Hypothalamus (tissue), 51 donors: ENCODE results near the gene ADAMTS16.
A peak's percentile ranks its signal among the peaks of the same experiment; 100 is the strongest.

ENCODE experiments used
- DNase-seq, 51 donors: peaks; one replicate each; lab custom pipeline; 2025; lab: John Stamatoyannopoulos, UW

The ADAMTS16 gene

DNA sequence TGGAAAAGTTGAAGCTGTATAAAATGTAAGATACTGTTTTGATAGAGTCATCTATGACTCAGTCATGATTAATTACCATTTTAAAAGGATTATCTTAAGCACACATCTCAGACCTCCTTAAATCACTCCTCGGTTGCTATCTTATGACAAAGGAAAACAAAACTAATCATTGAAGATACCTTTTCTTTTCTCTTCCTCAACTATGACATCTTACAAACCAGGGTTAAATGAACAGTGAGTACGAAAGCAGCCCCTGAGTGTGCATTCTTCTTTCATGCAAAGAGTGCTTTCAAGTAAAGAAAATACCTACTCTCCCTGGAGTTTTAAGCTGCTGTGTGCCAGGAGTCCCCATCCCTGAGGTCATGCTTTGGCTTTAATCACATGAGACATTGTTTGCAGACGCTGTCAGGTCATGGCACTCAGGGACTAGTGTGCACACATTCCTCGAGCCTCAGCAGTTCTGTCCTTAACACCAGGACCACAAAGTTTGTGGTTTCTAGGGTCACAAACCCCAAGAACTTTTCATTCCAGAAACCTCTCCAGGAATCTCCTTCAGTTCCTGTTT is 195.7 kb downstream of the ADAMTS16 start:
- DNase-seq: no peak

GRCh38 chr5:5339257-5339656 is 199.1 kb downstream of the ADAMTS16 start:
- no peak for DNase-seq

- peak in 7 of 51 donors; percentile 5 to 67 (median 18) for DNase-seq
Measured at GRCh38 chr5:5340206-5340729, 200.1 kb downstream of the ADAMTS16 start.

DNA sequence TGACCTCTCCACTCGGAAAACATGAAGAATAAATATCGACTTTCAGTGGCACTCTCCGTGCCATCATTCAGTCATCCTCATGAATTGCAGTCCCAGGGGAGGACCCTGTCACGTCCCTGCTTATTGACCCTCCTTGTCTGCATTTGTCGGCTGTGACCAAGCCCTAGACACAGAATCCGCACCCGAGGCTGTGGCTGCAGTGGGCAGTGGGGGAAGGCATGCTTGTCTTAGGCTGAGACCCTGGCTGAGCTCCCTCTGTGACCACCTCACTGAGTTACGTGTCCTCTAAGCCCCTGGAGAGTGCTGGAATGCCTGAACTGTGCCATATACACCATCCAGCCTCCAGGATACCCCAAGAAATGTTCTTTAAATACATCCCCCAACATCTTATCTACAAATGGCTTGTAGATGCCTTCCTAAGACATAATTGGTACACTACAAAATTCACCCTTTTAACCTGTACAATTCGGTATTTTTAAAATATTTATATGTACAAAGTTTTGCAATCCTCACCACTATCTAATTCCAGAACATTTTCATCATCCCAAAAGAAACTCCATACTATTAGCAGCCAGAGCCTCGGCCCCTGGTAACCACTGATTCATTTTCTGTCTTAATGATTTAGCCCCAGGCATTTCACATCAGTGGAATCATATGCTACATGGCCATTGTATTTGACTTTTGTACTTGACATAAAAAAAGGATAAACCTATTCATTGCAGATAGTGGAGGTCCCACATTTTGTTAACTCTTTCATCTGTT is 201.6 kb downstream of the ADAMTS16 start:
- no peak for DNase-seq

DNA sequence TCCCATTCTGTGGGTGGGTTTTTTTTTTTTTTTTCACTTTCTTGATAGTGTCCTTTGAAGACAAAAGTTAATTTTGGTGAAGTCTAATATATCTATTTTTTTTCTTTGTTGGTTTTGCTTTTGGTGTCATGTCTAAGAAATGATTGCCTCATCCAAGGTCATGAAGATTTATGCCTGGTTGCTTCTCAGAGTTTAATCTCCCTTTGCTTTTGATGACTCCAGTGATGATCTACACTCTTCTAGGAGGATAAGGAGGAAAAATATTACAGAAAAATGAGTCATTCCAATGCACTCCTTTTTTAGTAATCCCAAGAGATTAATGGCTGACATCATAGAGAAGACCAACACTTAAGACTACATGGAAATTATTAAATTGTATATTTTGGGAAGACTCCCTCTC is 202.7 kb downstream of the ADAMTS16 start:
- DNase-seq: no peak

- no peak for DNase-seq
Measured at GRCh38 chr5:5343568-5343967, 203.4 kb downstream of the ADAMTS16 start.

GRCh38 chr5:5344051-5344571 is 204.0 kb downstream of the ADAMTS16 start:
- DNase-seq: no peak

- DNase-seq: no peak
Measured at GRCh38 chr5:5344606-5345005, 204.5 kb downstream of the ADAMTS16 start.

DNA sequence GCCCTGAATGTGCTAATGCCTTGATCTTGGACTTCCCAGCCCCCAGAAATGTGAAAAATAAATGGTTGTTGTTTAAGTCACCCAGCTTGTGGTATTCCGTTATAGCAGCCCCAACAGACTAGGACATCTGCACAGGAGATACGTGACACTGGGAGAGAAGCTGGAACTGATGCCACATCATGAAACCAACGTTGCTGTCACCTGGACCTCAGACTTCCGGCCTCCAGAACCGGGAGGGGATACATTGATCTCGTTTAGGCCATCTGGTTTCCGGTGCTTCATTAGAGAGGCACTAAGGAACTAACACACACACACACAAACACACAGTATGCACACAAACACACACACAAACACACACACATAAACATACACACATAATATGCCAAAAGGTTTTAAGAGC is 207.3 kb downstream of the ADAMTS16 start:
- DNase-seq: no peak

GRCh38 chr5:5348135-5348534 is 208.0 kb downstream of the ADAMTS16 start:
- DNase-seq: no peak

GRCh38 chr5:5348576-5348975 is 208.4 kb downstream of the ADAMTS16 start:
- no peak for DNase-seq

DNA sequence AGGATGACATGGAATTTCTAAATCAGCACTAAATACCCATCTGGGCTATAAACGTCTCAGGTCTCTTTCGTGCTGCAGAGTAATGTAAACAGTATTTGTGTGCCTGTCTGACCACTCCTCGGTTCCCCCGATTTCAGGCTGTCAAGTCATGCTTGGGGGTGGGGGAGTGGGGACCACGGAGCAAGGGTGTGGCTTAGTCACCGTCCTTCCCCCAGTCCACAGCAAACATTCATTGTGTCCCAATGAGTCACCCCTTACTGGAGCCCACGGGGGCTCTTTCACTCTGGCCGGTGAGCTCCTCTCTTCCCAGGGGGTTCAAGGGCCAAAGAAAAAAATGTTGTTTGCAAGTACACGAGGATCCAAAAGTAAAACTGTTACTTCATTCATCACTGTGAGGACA is 210.0 kb downstream of the ADAMTS16 start:
- DNase-seq: no peak

- no peak for DNase-seq
Measured at GRCh38 chr5:5351288-5351979, 211.3 kb downstream of the ADAMTS16 start.

- no peak for DNase-seq
Measured at GRCh38 chr5:5352675-5353074, 212.5 kb downstream of the ADAMTS16 start.

GRCh38 chr5:5353681-5354080 is 213.6 kb downstream of the ADAMTS16 start:
- no peak for DNase-seq

- DNase-seq: no peak
Measured at GRCh38 chr5:5356765-5357164, 216.6 kb downstream of the ADAMTS16 start.

GRCh38 chr5:5359618-5360017 is 219.5 kb downstream of the ADAMTS16 start:
- DNase-seq: no peak

- DNase-seq: no peak
Measured at GRCh38 chr5:5360363-5360940, 220.3 kb downstream of the ADAMTS16 start.

- no peak for DNase-seq
Measured at GRCh38 chr5:5360941-5361520, 220.9 kb downstream of the ADAMTS16 start.

DNA sequence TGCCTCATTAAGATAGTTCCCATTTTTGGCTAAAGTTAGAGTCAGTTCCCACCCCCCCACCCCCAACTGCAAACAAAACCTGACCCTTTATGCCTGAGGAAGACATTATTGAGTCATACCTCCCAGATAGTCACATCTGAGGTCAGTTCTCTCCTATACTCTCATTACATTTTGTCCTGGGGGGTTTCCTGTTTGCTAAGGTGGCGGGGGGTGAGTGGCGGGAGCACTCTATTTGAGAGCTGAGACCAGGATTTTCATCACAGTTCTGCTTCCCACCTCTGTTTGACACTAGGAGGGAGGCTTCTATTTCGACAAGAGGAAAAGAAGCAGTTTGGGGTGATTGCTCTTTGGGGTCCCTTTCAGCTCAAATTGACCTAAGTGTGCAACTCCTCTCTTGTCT is 222.9 kb downstream of the ADAMTS16 start:
- no peak for DNase-seq

DNA sequence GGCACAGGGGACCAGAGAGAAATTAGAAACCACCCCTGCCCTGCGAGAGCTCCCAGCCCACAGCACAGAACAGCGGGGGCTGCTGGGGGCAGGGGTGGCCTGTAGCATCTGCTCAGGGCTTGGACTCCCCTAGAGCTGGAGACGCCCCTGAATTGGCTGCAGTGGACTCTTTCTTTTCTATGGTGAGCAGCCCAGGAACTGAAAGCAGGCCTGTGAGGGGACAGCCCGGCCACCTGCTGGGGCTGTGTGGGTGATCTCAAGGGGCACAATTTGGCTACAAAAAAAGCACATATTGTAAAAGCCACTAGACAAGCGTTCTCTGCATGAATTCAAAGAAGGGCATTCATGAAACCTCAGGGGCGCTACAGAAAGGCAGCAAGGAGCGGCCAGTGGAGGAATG is 224.8 kb downstream of the ADAMTS16 start:
- no peak for DNase-seq
